Measurements from ENCODE around the gene THADA.
"Not testable (repeated sequence)": the region's sequence is repeated elsewhere in the genome, so short reads cannot be mapped to it uniquely, and the experiment has no call there.

THADA gene, protein sequence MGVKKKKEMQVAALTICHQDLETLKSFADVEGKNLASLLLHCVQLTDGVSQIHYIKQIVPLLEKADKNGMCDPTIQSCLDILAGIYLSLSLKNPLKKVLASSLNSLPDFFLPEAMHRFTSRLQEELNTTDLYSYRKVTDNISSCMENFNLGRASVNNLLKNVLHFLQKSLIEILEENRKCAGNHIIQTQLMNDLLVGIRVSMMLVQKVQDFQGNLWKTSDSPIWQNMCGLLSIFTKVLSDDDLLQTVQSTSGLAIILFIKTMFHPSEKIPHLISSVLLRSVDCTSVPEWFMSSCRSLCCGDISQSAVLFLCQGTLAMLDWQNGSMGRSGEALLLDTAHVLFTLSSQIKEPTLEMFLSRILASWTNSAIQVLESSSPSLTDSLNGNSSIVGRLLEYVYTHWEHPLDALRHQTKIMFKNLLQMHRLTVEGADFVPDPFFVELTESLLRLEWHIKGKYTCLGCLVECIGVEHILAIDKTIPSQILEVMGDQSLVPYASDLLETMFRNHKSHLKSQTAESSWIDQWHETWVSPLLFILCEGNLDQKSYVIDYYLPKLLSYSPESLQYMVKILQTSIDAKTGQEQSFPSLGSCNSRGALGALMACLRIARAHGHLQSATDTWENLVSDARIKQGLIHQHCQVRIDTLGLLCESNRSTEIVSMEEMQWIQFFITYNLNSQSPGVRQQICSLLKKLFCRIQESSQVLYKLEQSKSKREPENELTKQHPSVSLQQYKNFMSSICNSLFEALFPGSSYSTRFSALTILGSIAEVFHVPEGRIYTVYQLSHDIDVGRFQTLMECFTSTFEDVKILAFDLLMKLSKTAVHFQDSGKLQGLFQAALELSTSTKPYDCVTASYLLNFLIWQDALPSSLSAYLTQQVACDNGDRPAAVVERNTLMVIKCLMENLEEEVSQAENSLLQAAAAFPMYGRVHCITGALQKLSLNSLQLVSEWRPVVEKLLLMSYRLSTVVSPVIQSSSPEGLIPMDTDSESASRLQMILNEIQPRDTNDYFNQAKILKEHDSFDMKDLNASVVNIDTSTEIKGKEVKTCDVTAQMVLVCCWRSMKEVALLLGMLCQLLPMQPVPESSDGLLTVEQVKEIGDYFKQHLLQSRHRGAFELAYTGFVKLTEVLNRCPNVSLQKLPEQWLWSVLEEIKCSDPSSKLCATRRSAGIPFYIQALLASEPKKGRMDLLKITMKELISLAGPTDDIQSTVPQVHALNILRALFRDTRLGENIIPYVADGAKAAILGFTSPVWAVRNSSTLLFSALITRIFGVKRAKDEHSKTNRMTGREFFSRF (N-terminal part only)

GRCh38 chr2:43595603-43596412, at the start of gene THADA:
THADA (minus strand) TSS chr2:43596038; CDS start chr2:43592392, 3,646 bp downstream.
- no peak for TF ChIP-seq SUZ12 (IDR thresholded peaks at IDR 0.05; ENCODE audit: extremely low read depth, insufficient read depth, insufficient read length)
- no peak for TF ChIP-seq YY1 (IDR thresholded peaks at IDR 0.05; ENCODE audit: insufficient read depth, insufficient read length)
- no peak for TF ChIP-seq ZNF274 (IDR thresholded peaks at IDR 0.05; ENCODE audit: low read depth, low read length)

GRCh38 chr2:43643680-43644079, 47.8 kb upstream of the THADA start:
- H3K4me3 ChIP-seq (ENCODE audit: insufficient read length, low read depth), result no peak overlapping the region
- TF ChIP-seq SUZ12 (IDR thresholded peaks at IDR 0.05; ENCODE audit: extremely low read depth, insufficient read depth, insufficient read length) (no peak), ZNF274 (IDR thresholded peaks at IDR 0.05; ENCODE audit: low read depth, low read length) (no peak)
- peaks cover 5% of the 10 kb centered on the region for H3K27me3 ChIP-seq (ENCODE audit: insufficient read depth, insufficient read length)
- no peak for DNase-seq (ENCODE audit: low read depth, low spot score)
- no peaks in the 10 kb centered on the region for H3K4me1 ChIP-seq (ENCODE audit: insufficient read depth, insufficient read length)
- H3K9ac ChIP-seq (ENCODE audit: insufficient read length, low read depth), result no peak overlapping the region
- H3K36me3 ChIP-seq (ENCODE audit: insufficient read depth, insufficient read length, low read length), result no peaks in the 10 kb centered on the region
- no peaks in the 10 kb centered on the region for H3K9me3 ChIP-seq (ENCODE audit: insufficient read depth, low read length)

More at GRCh38 chr2:43595603-43596412, at the start of gene THADA:
- Histone ChIP-seq H3K9me3 (ENCODE audit: insufficient read depth, low read length) (no peaks in the 10 kb centered on the region), H3K9ac (ENCODE audit: insufficient read length, low read depth) (peak within 1 kb of the TSS; percentile 88), H3K27me3 (ENCODE audit: insufficient read depth, insufficient read length) (no peaks in the 10 kb centered on the region), H3K4me1 (ENCODE audit: insufficient read depth, insufficient read length) (no peaks in the 10 kb centered on the region), H3K4me3 (ENCODE audit: insufficient read length, low read depth) (peak within 1 kb of the TSS; percentile 95), H3K36me3 (ENCODE audit: insufficient read depth, insufficient read length, low read length) (peaks cover 20% of the 10 kb centered on the region)
- DNase-seq (ENCODE audit: low read depth, low spot score), result peak; percentile 99

GRCh38 chr2:43642363-43642762, 46.5 kb upstream of the THADA start:
- TF ChIP-seq ZNF274 (IDR thresholded peaks at IDR 0.05; ENCODE audit: low read depth, low read length) (no peak), YY1 (IDR thresholded peaks at IDR 0.05; ENCODE audit: insufficient read depth, insufficient read length) (no peak), SUZ12 (IDR thresholded peaks at IDR 0.05; ENCODE audit: extremely low read depth, insufficient read depth, insufficient read length) (no peak)
- Histone ChIP-seq H3K36me3 (ENCODE audit: insufficient read depth, insufficient read length, low read length) (no peaks in the 10 kb centered on the region), H3K9ac (ENCODE audit: insufficient read length, low read depth) (no peak overlapping the region), H3K9me3 (ENCODE audit: insufficient read depth, low read length) (no peaks in the 10 kb centered on the region), H3K27me3 (ENCODE audit: insufficient read depth, insufficient read length) (peaks cover 19% of the 10 kb centered on the region), H3K4me1 (ENCODE audit: insufficient read depth, insufficient read length) (peaks cover 2% of the 10 kb centered on the region), H3K4me3 (ENCODE audit: insufficient read length, low read depth) (no peak overlapping the region)
- no peak for DNase-seq (ENCODE audit: low read depth, low spot score)

DNA sequence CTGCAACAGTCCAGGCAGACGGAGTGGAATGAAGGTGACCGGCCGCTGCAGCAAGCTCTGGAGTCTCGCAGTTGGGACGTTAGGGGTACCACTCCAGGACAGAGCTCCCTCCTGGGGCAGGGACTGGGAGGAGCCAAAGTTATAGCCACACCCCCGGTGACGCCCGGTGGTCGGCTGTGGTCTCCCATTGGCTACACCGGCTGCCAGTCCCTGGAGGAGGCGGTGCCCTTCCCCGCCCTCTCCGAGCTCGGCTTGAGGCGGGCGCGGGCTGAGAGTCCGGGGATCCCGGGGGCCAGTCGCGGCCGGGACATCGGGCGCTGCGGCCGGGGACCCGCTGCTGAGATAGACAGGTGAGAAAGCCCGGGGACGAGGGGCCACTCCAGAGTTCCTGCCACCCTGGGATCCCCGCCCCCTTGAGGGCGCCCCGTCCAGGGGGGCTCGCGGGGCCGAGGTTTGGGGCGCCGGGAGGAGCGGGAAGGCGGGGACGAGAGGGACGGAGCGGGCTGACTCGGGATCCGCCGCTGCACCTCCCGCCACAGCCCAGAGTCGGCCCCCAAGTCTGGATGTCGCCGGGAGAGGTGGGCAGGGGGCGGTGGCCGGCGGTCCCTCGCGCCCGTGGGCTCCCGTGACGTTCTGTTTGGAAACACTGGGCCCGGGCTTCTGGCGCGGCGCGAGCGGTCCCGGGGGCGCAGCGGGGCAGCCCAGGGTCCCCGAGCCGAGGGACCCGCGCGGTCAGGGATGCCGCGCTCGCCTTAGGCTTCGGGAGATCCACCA, 41.4 kb upstream of the THADA start, which contains the start of gene PLEKHH2:
Gene PLEKHH2, plus strand, starts transcription at position 231 of the 774 bp plus-strand sequence. CDS start 7,414 bp downstream, outside the sequence.
- Histone ChIP-seq H3K36me3 (ENCODE audit: insufficient read depth, insufficient read length, low read length) (no peaks in the 10 kb centered on the region), H3K27me3 (ENCODE audit: insufficient read depth, insufficient read length) (peaks cover 21% of the 10 kb centered on the region), H3K4me1 (ENCODE audit: insufficient read depth, insufficient read length) (peaks cover 4% of the 10 kb centered on the region), H3K9me3 (ENCODE audit: insufficient read depth, low read length) (no peaks in the 10 kb centered on the region), H3K4me3 (ENCODE audit: insufficient read length, low read depth) (peak within 1 kb of the TSS; percentile 39), H3K9ac (ENCODE audit: insufficient read length, low read depth) (peak within 1 kb of the TSS; percentile 64)
- DNase-seq (ENCODE audit: low read depth, low spot score), result peak; percentile 82
- no peak for TF ChIP-seq ZNF274 (IDR thresholded peaks at IDR 0.05; ENCODE audit: low read depth, low read length)
- no peak for TF ChIP-seq SUZ12 (IDR thresholded peaks at IDR 0.05; ENCODE audit: extremely low read depth, insufficient read depth, insufficient read length)
- no peak for TF ChIP-seq YY1 (IDR thresholded peaks at IDR 0.05; ENCODE audit: insufficient read depth, insufficient read length)

DNA sequence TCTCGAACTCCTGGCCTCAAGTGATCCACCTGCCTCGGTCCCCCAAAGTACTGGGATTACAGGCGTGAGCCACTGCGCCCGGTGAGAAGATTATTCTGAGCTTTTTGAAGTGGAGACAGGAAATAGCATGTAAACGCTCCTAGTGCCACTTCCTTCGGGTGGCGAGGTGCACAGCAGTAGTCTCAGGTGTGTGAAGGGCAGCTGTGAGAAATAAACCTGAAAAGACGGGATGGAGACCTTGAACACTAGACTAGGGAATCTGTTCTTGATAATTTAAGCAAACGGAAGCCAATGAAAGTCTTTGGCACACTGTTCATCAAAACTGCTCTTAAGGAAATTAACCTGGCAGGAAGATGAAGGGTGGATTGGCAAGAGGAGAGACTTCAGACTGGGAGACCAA, 40.8 kb upstream of the THADA start:
- Histone ChIP-seq H3K4me3 (ENCODE audit: insufficient read length, low read depth) (peak overlapping the region; percentile 39), H3K9me3 (ENCODE audit: insufficient read depth, low read length) (no peaks in the 10 kb centered on the region), H3K27me3 (ENCODE audit: insufficient read depth, insufficient read length) (peaks cover 21% of the 10 kb centered on the region), H3K4me1 (ENCODE audit: insufficient read depth, insufficient read length) (peaks cover 4% of the 10 kb centered on the region), H3K9ac (ENCODE audit: insufficient read length, low read depth) (no peak overlapping the region), H3K36me3 (ENCODE audit: insufficient read depth, insufficient read length, low read length) (no peaks in the 10 kb centered on the region)
- no peak for DNase-seq (ENCODE audit: low read depth, low spot score)
- TF ChIP-seq YY1 (IDR thresholded peaks at IDR 0.05; ENCODE audit: insufficient read depth, insufficient read length) (no peak), ZNF274 (IDR thresholded peaks at IDR 0.05; ENCODE audit: low read depth, low read length) (no peak), SUZ12 (IDR thresholded peaks at IDR 0.05; ENCODE audit: extremely low read depth, insufficient read depth, insufficient read length) (no peak)

DNA sequence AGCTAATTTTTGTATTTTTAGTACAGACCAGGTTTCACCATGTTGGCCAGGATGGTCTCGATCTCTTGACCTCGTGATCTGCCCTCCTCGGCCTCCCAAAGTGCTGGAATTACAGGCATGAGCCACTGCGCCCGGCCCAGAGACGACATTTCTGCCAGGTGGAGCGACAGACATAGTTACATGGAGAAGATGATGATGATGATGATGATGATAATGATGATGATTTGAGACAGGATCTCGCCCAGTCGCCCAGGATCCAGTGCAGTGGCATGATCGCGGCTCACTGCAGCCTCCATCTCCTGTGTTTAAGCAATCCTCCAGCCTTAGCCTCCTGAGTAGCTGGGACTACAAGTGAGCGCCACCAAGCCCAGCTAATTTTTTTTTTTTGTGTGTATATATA, 40.3 kb upstream of the THADA start:
- H3K9ac ChIP-seq (ENCODE audit: insufficient read length, low read depth); H3K4me3 ChIP-seq (ENCODE audit: insufficient read length, low read depth); H3K4me1 ChIP-seq (ENCODE audit: insufficient read depth, insufficient read length); H3K36me3 ChIP-seq (ENCODE audit: insufficient read depth, insufficient read length, low read length); H3K9me3 ChIP-seq (ENCODE audit: insufficient read depth, low read length); DNase-seq (ENCODE audit: low read depth, low spot score): not testable (repeated sequence)
- peaks cover 21% of the 10 kb centered on the region for H3K27me3 ChIP-seq (ENCODE audit: insufficient read depth, insufficient read length)

Data from NT2/D1 (cell line).